HG03108 (cell line): Measurements from ENCODE around the gene SMIM11.
A peak's percentile ranks its signal among the peaks of the same experiment; 100 is the strongest.

Experiments
- ATAC-seq: cut with Tn5 transposase; IDR thresholded peaks from one replicate; pipeline ENCODE4 v1.9.1; 2021; ENCODE audit warnings: moderate library complexity; ENCODE audit not compliant: unreplicated experiment

The SMIM11 gene, protein sequence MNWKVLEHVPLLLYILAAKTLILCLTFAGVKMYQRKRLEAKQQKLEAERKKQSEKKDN

GRCh38 chr21:34374940-34375618 lies at the start of gene SMIM11:
TSS of gene SMIM11 (plus strand) at chr21:34375507. CDS start at chr21:34379505, 3,998 bp downstream.
- peak; percentile 95 for ATAC-seq

DNA sequence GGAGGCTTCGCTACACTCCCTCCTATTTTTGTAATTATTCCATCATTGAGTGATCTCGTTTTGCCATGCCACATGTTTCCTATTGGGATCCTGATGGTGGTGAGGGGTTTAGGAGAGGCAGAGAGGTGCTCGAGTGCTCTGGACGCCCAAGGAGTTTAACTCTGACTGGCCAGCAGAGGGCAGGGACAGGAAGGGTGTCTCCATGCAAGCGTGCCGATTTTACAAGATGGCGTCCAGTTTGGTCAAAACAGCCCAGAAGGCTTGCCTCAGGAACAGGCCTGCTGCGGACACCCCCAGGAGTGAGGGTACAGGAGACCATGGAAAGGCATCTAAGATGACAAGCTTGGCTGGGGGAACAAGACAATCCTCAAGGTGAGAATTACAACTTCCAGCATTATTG lies 45.3 kb upstream of the SMIM11 start:
- no peak for ATAC-seq

DNA sequence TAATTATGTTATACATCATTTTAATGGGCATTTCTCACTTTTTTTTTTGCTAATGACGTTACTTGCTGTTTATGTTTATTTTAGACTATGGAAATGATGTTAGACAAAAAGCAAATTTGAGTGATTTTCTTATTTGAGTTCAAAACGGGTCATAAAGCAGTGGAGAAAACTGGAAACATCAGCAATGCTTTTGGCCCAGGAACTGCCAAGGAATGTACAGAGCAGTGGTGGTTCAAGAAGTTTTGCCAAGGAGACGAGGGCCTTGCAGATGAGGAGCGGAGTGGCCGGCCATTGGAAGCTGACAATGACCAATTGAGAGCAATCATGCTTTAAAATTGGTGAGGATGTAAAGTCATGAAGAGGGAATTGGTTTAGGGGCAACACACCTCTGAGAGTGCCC lies 43.6 kb upstream of the SMIM11 start:
- no peak for ATAC-seq

GRCh38 chr21:34332347-34332746 lies 43.0 kb upstream of the SMIM11 start:
- no peak for ATAC-seq

DNA sequence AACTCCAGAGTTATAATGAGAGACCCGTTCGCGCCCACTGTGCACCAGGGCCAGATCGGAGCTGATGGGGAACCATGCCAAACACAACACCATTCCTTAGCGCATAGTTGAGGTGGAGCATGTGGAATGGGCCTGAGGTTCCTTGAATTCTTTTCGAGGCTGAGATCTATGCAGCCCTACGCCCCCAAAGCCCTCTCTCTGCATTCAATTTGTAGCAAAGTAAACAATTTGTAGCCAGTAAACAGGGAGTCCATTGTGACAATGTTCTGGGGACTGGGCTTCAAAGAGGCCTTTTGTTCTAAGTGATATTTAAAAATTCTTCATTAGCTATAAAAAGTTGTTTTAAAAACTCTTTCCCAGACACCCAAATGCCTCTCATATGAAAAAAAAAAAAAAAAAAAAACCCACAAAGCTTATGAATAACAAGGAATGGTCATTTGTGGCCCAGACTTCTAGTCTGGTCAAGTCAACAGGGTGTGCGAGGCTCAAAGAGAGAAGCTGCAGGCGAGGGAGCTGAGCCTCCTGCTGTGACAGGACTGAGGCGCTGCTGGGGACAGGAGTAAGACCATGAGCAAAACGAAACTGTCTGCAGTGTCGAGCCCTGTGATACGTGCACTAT lies 42.1 kb upstream of the SMIM11 start:
- ATAC-seq, result no peak

GRCh38 chr21:34335316-34335715 lies 40.0 kb upstream of the SMIM11 start:
- ATAC-seq, result no peak

- no peak for ATAC-seq
These were observed 39.1 kb upstream of the SMIM11 start for GRCh38 chr21:34336245-34336644.

DNA sequence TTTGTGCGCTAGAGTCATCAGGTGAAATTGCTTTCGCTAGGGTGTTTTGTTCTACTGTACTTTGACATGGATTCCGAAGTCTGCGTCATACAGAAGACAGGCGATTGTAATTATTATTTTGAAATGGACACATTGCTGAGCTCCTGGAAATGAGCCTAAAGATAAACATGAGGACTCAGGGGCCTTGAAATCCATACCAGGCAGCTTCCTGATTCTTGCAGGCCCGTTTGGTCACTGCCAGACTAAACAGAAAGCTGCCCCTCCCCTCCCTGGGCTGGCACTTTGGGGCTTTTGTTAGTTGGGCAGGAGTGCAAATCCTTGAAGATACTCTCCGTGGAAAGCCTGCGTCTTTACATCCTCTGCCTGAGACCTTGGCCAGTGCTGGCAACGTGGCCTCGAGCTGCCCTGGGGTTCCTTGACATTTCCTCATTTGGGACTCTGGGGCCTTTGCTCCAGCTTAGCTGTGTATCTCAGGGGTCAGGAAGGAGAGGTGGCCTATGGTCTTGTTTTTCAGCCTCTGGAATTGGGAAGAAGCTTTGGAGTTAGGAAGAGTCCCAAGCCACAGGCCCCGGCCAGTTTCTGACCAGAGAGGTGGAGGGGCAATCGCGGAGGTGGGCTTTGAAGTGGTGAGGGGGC lies 38.4 kb upstream of the SMIM11 start:
- ATAC-seq, result no peak

GRCh38 chr21:34337741-34338140 lies 37.6 kb upstream of the SMIM11 start:
- no peak for ATAC-seq

- no peak for ATAC-seq
These were observed 37.1 kb upstream of the SMIM11 start for GRCh38 chr21:34338226-34338625.

- ATAC-seq, result no peak
These were observed 35.2 kb upstream of the SMIM11 start for GRCh38 chr21:34340061-34340460.

DNA sequence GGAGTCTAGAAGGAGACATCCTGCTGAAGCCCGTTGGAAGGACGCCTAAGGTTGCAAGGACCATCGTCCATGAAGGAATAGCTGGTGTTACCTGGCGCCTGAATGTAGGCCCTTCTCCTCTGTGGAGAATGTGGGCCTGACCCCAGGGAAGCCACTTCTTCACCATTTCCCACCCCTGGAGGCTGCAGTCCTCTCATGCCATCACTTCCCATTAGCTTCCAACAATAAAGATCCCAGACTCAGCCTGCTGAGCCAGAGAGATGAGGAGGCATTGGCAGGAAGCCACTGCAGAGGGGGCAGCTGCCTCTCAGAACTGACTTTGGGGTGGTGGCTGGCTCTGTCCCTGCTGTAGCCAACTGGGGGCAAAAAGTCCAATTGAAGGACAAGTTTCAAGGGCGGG lies 32.8 kb upstream of the SMIM11 start:
- no peak for ATAC-seq

DNA sequence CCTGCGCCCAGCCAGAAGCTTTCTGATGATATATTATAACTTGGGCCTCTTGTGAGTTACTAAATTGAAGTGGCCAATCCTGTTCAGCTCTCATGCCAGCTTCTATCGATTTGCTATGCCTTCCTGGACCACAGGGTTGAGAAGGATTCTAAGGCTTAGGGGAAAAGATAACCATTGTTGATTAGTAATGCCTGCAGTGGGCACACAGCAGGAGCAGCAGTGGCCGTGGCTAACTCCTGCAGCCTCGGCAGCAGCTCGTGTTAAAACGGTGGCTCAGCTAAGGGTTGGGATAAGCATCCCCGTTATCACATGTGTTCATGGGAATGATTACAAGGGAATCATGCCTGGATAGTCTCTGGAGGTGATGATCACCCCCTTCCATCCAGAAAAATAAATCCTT lies 32.0 kb upstream of the SMIM11 start:
- no peak for ATAC-seq

DNA sequence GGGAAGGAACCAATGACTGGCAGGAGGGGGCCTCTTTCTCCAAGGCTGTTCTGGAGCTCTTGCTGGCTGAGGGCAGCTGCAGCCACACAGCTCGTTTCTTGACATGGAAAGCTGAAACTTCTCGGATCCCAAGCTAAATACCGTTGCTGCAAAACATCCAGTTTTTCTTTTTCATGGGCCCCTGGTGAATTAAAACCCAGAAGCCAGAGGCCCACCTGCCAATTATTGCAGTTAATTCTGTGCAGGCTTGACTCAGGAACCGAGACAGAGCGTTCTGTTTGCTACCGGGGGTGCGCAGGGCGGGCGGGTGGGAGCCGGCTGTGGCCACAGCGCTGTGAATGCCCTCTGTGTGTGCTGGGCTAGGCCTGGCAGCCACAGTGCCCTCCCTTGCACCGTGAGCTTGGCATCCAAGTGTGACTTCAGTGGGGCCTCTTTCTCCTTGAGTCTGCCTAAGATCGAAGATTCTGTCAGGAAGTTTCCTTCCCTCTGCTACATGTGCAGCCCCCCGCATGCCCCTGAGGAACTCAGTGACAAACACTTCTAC lies 31.4 kb upstream of the SMIM11 start:
- no peak for ATAC-seq

- ATAC-seq, result no peak
These were observed 30.7 kb upstream of the SMIM11 start for GRCh38 chr21:34344584-34344983.

DNA sequence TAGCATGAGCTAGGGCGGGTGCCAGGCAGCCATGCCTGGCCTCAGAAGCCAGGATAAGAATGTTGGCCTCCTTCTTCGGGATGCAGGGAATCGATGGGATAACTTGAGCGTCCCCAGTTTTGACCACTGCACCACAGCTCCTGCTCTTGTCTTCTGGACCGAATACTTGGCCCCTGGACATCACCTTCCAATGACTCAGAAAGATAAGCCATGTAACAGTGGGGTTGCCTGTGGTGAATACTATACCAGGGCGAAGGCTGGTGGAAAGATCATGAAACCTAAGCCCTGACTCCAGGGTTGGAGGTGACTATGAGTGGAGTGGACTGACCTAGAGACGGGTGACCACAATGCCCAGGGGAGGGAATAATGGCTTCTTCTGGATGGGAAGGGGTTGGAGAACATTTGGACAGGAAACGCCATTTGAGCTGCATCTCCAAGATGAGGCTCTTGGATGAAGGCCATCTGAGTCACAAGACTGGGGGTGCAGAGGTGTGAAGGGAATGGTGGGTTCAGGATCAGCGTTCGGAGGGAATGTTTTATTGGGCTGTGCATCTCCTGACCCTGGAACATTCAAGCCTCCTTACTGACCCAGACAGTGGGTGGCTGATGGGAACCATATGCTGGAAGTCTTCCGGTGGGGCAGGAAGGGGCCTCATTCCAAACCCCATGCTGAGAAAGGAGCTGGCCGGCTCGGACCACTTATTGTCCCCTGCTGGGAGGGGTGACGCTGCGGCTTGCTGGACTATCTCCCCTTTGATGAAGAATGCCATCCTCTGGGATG lies 30.0 kb upstream of the SMIM11 start:
- no peak for ATAC-seq

DNA sequence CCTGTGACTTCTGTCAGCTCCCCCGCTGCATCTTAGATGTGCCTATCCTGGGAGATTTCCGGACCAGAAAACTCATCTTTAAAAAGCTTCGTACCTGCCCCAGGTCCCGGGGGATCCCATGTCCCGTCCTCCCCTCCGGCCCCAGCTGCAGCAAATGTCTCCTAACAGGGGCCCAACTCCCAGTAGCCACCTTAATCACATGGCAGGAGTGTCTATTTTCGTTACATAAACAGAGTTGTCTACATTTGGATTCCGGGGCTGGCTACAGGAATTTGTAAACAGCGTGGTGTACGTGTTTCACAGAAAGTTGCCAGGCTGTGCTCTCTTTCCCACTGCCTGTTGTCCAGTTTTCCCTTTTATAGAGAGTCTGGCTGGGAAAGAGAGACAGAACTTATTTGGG lies 29.4 kb upstream of the SMIM11 start:
- no peak for ATAC-seq

- no peak for ATAC-seq
These were observed 26.3 kb upstream of the SMIM11 start for GRCh38 chr21:34348890-34349519.

DNA sequence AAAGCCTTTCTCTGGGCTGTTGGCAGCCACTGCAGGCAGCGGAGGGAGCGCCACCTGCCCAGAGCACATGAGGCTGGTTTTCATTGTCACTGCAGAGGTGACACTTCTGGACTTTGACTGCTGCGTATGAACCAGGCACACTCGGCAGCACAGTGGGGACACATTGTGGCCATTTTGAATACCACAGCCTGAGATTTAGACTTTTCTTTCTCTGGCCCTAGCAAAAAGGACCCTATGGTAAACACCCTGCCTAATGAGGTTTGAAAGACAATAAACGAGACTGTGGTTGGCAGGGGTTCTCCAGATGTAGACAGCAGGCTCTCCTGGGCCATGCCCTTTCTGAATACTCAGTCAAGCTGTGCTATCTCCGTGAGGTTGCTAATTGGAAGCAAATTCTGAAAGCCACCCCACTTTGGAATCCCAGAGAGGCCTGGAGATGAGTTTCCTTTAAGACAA lies 23.5 kb upstream of the SMIM11 start:
- ATAC-seq, result peak; percentile 63

GRCh38 chr21:34352556-34352955 lies 22.8 kb upstream of the SMIM11 start:
- no peak for ATAC-seq

GRCh38 chr21:34353182-34353581 lies 22.1 kb upstream of the SMIM11 start:
- ATAC-seq, result no peak
